Smooth muscle cell (in vitro differentiated cells): ENCODE measurements around the gene FJX1. TPM values are rescaled to one million over a fixed set of nuclear protein-coding genes. Genes with fewer than 3 reads are reported as not detected.

ENCODE experiments used
- DNase-seq: peaks from one replicate; lab custom pipeline; 2025; ENCODE audit not compliant: unreplicated experiment; lab: John Stamatoyannopoulos, UW
- H2AFZ ChIP-seq: fragments of 200-600 bp; sonication (generic); 2 replicates; pipeline ENCODE4 v1.6.0; 2016; ENCODE audit warnings: antibody characterized with exemption, low read depth, mild to moderate bottlenecking
- H3F3A ChIP-seq: fragments of 200-600 bp; sonication (generic); 2 replicates; pipeline ENCODE4 v1.6.0; 2017; ENCODE audit warnings: antibody characterized with exemption, low read depth
- H3K27ac ChIP-seq: fragments of 200-600 bp; sonication (generic); 2 replicates; pipeline ENCODE4 v1.5.1; 2016; ENCODE audit warnings: low read depth, mild to moderate bottlenecking
- H3K27me3 ChIP-seq: fragments of 200-600 bp; sonication (generic); 2 replicates; pipeline ENCODE4 v1.6.1; 2016; ENCODE audit warnings: low read depth, mild to moderate bottlenecking
- H3K36me3 ChIP-seq: fragments of 200-600 bp; sonication (generic); 2 replicates; pipeline ENCODE4 v1.5.1; 2016; ENCODE audit warnings: low read depth
- H3K4me1 ChIP-seq: fragments of 200-600 bp; sonication (generic); 2 replicates; pipeline ENCODE4 v1.5.1; 2016; ENCODE audit warnings: low read depth
- H3K4me2 ChIP-seq: fragments of 200-600 bp; sonication (generic); 2 replicates; pipeline ENCODE4 v1.6.0; 2016; ENCODE audit warnings: mild to moderate bottlenecking
- H3K4me3 ChIP-seq: fragments of 200-600 bp; sonication (generic); 2 replicates; pipeline ENCODE4 v1.5.1; 2016; ENCODE audit warnings: mild to moderate bottlenecking
- H3K79me2 ChIP-seq: fragments of 200-600 bp; sonication (generic); 2 replicates; pipeline ENCODE4 v1.6.0; 2016; ENCODE audit warnings: low read depth, mild to moderate bottlenecking
- H3K9ac ChIP-seq: fragments of 200-600 bp; sonication (generic); 2 replicates; pipeline ENCODE4 v1.6.0; 2016; ENCODE audit warnings: low read depth
- H3K9me3 ChIP-seq: fragments of 200-600 bp; sonication (generic); replicated peaks from 2 replicates; pipeline ENCODE4 v1.5.1; 2016; ENCODE audit warnings: low read depth
- H4K20me1 ChIP-seq: fragments of 200-600 bp; sonication (generic); 2 replicates; pipeline ENCODE4 v1.6.0; 2016; ENCODE audit warnings: low read depth
- WGBS: methylation state at CpG from one replicate; pipeline ENCODE4 v1.1.7; 2016; ENCODE audit warnings: low lambda C conversion rate; 5-methylcytosine and 5-hydroxymethylcytosine counted together
- polyA plus RNA-seq: library from polyadenylated mRNA; unstranded; fragments of >200 nt; fragmentation: Nextera tagmentation; extraction: Ambion mirVana; gene quantifications from 2 replicates; pipeline ENCODE4 v1.2.1, GENCODE V29; 2016
- total RNA-seq: library from RNA; depleted of rRNA; stranded (reverse); fragments of >200 nt; gene quantifications from 2 replicates; pipeline ENCODE4 v1.2.3, GENCODE V29; 2014
- TF ChIP-seq, protein P1 (sequence below): fragments of 200-600 bp; sonication (generic); IDR thresholded peaks from 2 replicates; pipeline ENCODE4 v1.5.1; 2017; ENCODE audit warnings: borderline replicate concordance, mild to moderate bottlenecking, antibody characterized with exemption; ENCODE audit not compliant: insufficient read depth, poor library complexity, severe bottlenecking

Gene FJX1
- total and polyA plus RNA-seq, 2 experiments from 2014 or later, result 28.3 to 44.5 TPM

DNA sequence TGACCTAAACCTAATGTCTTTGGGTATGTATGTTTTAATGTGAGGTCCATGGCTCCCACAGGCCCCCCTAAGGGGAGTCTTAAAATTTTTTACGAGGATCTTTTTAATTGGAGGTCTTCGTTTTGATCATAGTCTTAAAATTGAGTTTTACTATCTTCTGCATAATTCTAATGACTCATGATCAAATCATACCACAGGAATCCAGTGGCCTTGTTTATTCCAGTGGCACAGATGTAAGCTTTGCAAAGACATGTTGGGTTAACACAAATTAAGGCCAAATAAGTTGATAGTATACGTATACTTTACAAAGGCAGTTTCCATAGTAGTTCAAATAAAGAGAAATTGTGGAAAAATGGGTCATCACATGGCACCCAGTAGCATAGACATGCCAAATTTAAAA lies 33.9 kb upstream of the FJX1 start:
- H3K27me3 ChIP-seq, result no peaks in the 10 kb centered on the region
- TF ChIP-seq, protein P1, sequence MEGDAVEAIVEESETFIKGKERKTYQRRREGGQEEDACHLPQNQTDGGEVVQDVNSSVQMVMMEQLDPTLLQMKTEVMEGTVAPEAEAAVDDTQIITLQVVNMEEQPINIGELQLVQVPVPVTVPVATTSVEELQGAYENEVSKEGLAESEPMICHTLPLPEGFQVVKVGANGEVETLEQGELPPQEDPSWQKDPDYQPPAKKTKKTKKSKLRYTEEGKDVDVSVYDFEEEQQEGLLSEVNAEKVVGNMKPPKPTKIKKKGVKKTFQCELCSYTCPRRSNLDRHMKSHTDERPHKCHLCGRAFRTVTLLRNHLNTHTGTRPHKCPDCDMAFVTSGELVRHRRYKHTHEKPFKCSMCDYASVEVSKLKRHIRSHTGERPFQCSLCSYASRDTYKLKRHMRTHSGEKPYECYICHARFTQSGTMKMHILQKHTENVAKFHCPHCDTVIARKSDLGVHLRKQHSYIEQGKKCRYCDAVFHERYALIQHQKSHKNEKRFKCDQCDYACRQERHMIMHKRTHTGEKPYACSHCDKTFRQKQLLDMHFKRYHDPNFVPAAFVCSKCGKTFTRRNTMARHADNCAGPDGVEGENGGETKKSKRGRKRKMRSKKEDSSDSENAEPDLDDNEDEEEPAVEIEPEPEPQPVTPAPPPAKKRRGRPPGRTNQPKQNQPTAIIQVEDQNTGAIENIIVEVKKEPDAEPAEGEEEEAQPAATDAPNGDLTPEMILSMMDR, result no peak
- 44% methylated on average over 3 of the region's 3 CpGs for WGBS
- no peaks in the 10 kb centered on the region for H4K20me1 ChIP-seq
- H3K9ac ChIP-seq, result no peak overlapping the region
- H3K4me1 ChIP-seq, result peaks cover 21% of the 10 kb centered on the region
- H3K4me3 ChIP-seq, result no peak overlapping the region
- H3K27ac ChIP-seq, result no peak overlapping the region
- H3F3A ChIP-seq, result no peaks in the 10 kb centered on the region
- DNase-seq, result no peak
- H3K9me3 ChIP-seq, result no peaks in the 10 kb centered on the region
- peak overlapping the region; percentile 35 for H3K4me2 ChIP-seq
- H3K79me2 ChIP-seq, result no peaks in the 10 kb centered on the region
- no peaks in the 10 kb centered on the region for H3K36me3 ChIP-seq
- H2AFZ ChIP-seq, result no peak overlapping the region

DNA sequence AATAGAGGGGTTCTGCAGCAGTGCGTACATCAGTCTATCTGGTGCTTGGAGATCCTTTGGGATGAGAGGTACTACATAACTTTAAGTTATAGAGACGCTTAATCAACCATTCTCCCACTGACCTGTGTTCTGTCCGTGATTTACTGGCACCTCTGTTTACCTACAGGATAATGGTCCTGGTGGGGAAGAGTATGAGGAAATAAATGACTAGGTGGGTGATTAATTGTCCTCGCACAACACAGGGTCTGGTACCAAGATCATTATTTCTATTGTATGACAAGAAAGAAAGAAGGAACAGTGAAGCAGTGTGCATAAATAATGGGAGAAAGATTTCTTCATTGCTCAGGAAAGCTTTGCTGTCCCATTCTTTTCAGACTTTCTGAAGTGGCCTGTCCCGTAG lies 32.8 kb upstream of the FJX1 start:
- 95% methylated on average over 5 of the region's 5 CpGs for WGBS

DNA sequence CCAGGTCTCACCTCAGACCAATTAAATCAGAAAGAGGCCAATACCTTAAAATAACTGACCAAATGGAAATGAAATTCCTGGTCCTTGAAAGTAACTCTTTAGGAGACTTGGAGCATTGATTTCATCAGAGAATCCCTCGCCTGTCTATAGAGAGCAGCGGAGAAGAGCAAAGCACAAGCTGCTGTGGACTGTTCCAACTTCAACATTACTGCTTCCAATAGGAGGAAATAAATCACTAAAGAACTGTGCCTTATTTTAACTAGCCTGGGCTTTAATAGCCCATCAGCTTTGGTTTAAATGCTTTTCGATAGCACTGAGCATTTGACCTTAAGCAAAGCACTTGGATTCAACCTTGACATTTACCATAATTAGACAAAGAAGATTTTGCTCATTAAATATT lies 32.0 kb upstream of the FJX1 start:
- Histone ChIP-seq H4K20me1 (no peaks in the 10 kb centered on the region), H3K4me1 (peaks cover 14% of the 10 kb centered on the region), H3K9me3 (no peaks in the 10 kb centered on the region), H3K36me3 (no peaks in the 10 kb centered on the region), H3K9ac (no peak overlapping the region), H3K27me3 (no peaks in the 10 kb centered on the region), H3K4me3 (no peak overlapping the region), H3F3A (no peaks in the 10 kb centered on the region), H3K4me2 (no peak overlapping the region), H2AFZ (no peak overlapping the region), H3K79me2 (no peaks in the 10 kb centered on the region), H3K27ac (no peak overlapping the region)
- DNase-seq, result no peak
- TF ChIP-seq, protein P1, result no peak
- WGBS, result 78% methylated on average over 3 of the region's 3 CpGs

More for the DNA sequence above, 32.8 kb upstream of the FJX1 start:
- no peak overlapping the region for H3K4me3 ChIP-seq
- no peaks in the 10 kb centered on the region for H3K36me3 ChIP-seq
- no peaks in the 10 kb centered on the region for H3K27me3 ChIP-seq
- H3K9ac ChIP-seq, result no peak overlapping the region
- DNase-seq, result no peak
- no peak overlapping the region for H2AFZ ChIP-seq
- H3K27ac ChIP-seq, result no peak overlapping the region
- H3K4me2 ChIP-seq, result no peak overlapping the region
- no peaks in the 10 kb centered on the region for H3K9me3 ChIP-seq
- TF ChIP-seq, protein P1, result no peak
- H3K4me1 ChIP-seq, result peaks cover 14% of the 10 kb centered on the region
- no peaks in the 10 kb centered on the region for H3K79me2 ChIP-seq
- no peaks in the 10 kb centered on the region for H3F3A ChIP-seq
- no peaks in the 10 kb centered on the region for H4K20me1 ChIP-seq

DNA sequence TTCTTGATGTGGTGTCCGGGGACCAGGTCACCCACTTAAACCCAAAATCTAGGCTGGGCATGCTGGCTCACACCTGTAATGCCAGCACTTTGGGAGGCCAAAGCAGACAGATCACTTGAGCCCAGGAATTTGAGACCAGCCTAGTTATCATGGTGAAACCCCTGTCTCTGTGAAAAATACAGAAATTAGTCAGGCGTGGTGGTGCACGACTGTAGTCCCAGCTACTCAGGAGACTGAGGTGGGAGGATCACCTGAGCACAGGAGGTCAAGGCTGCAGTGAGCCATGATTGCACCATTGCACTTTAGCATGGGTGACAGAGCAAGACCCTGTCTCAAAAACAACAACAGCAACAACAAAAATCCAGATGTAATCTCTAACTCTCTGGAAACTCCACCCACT lies 30.3 kb upstream of the FJX1 start:
- no peak overlapping the region for H3K9ac ChIP-seq
- peaks cover 14% of the 10 kb centered on the region for H3K4me1 ChIP-seq
- no peaks in the 10 kb centered on the region for H3K79me2 ChIP-seq
- no peak overlapping the region for H3K27ac ChIP-seq
- H4K20me1 ChIP-seq, result no peaks in the 10 kb centered on the region
- WGBS, result 94% methylated on average over 3 of the region's 3 CpGs
- H3K27me3 ChIP-seq, result no peaks in the 10 kb centered on the region
- no peak overlapping the region for H2AFZ ChIP-seq
- no peaks in the 10 kb centered on the region for H3K9me3 ChIP-seq
- H3K36me3 ChIP-seq, result no peaks in the 10 kb centered on the region
- H3F3A ChIP-seq, result no peaks in the 10 kb centered on the region
- TF ChIP-seq, protein P1, result no peak
- no peak overlapping the region for H3K4me3 ChIP-seq
- no peak for DNase-seq
- peak overlapping the region; percentile 67 for H3K4me2 ChIP-seq
